GM19438 (cell line): ENCODE results near the gene ARHGEF16.

Source experiments
- ATAC-seq: cut with Tn5 transposase; IDR thresholded peaks from one replicate; pipeline ENCODE4 v1.9.1; 2021; ENCODE audit warnings: low read depth; ENCODE audit not compliant: unreplicated experiment

The ARHGEF16 gene

DNA sequence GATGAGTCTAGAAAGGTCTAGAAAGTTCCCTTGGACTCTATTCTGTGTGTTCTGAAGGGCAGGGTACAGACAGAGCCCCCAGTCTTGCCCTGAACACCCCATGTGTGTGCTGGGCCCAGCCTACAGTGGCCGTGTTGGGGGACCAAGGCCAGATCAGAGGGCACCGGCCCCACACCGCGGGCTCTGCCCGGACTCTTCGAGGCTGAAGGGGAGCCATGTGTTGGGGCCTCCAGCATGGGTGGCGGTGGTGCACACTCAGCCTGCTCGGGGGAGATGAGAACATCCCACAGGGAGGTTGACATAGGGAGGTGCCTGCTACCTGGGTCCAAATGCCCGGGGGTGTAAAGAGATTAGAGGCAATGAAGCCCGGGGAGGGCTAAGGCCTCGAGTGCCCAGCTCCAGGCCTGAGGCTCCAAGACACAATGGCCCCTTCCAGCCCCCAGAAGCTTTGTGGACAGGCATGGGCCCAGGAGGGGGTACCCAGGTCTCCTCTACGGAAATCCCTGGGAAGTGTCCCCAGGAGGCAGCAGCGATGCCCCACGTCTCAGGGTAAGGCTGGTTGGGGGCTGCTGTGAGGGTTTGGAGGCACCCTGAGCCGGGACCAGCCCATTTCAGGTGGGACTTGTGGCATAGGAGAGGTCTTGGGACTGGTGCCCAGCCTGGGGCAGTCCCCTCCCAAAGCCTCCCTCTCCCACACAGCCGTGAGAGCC, 12.1 kb downstream of the ARHGEF16 start:
- ATAC-seq = no peak

GRCh38 chr1:3467096-3468036, 12.9 kb downstream of the ARHGEF16 start:
- no peak for ATAC-seq

DNA sequence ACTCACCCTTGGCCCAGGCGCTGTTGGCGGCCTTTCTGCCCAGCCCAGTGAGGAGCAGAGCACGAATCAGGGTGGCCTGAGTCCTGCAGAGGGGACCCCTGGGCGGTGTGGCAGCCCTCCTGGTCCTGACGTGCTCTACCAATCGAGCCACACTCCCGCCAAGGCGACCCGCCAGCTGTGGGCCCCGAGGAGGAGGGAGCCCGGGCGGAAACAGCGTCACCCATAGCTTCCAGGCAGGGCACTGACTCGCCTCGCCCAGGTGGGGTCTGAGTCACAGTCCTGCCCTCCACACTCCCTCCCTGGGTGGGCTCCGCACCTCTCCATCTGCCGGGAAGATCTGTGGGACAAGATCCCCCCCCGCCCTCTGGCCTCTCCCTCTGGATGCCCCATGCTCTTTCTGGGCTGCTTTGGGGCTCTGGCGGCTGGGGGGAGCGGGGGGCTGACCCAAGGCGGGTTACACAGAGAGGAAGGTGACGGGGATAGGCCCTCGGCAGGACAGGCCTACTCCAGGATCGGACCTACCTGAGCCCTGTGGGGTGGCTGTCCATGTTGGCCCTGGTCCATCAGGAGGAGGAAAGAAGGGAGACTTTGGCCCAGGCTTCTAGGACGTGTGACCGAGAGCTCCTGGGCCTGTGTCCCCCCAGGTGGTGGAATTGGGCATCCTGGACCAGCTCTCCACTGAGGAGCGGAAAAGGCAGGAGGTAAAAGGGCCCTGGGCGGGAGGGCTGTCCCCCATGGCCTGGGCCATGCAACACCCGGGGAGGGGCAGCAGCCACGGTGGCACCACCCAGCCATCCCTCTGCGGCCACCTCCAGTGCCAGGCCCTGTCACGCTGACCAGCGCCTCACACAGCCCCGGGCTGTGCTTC, 14.0 kb downstream of the ARHGEF16 start:
- ATAC-seq = no peak

- ATAC-seq = no peak
Measured at GRCh38 chr1:3469104-3469848, 14.8 kb downstream of the ARHGEF16 start.

GRCh38 chr1:3469849-3470649, 15.6 kb downstream of the ARHGEF16 start:
- no peak for ATAC-seq

DNA sequence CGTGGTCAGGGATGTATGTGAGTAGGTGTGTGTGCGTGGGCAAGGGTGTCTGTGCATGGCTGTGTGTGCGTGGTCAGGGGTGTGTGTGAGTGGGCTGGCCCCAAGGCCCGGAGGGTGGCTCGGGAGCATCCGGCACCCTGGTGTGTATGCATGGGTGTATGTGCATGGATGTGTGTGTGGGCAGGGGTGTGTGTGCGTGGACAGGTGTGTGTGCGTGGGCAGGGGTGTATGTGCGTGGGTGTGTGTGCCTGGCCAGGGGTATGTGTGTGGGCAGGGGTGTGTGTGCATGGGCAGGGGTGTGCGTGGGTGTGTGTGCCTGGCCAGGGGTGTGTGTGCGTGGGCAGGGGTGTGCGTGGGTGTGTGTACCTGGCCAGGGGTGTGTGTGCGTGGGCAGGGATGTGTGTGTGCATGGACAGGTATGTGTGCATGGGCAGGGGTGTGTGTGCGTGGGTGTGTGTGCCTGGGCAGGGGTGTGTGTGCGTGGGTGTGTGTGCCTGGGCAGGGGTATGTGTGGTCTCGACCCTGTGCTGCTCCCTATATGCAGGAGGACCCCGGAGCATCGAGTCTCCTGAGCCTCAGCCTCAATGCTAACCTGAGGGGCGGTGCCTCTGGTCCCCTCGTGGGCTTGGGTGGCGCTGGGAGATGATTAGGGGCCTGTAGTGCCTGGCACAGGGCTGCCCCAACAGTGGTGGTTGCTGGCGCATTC, 16.3 kb downstream of the ARHGEF16 start:
- no peak for ATAC-seq

DNA sequence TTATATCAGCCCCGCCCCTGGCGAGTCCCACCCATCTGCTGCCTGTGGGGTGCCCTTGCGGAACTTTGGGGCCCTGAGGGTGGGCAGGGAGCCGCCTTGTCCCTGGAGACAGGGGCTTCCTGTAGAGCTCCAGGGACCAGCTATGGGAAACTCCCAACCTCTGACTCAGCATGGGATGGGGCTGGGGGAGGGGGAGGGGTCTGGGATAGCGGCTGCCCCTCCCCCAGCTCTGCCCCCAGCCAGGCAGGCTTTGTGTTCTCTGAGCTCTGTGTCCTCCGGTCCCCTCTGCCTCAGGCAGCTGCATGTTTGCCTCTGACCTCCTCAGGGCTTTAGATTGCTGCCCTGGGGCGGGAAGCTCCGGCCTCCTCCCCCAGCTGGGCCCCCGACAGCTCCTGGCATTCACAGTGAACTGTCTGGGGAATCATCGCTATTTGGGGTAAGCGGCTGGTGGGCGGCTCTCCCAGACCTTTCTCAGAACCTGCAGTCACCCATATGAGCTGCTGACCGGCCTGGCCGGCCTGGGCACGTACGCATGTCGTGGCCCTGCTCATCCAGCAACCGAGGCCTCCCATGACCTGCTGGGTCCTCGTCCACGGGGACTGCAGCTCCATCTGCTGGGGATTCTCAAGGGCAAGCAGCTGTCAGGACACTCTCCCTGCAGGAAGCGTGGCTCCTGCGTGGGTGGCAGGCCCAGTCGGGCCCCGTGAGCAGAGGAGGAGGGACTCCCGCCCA, 17.1 kb downstream of the ARHGEF16 start:
- ATAC-seq = no peak

GRCh38 chr1:3472088-3472850, 17.8 kb downstream of the ARHGEF16 start:
- ATAC-seq = no peak

- ATAC-seq = no peak
Measured at GRCh38 chr1:3472906-3473305, 18.4 kb downstream of the ARHGEF16 start.

DNA sequence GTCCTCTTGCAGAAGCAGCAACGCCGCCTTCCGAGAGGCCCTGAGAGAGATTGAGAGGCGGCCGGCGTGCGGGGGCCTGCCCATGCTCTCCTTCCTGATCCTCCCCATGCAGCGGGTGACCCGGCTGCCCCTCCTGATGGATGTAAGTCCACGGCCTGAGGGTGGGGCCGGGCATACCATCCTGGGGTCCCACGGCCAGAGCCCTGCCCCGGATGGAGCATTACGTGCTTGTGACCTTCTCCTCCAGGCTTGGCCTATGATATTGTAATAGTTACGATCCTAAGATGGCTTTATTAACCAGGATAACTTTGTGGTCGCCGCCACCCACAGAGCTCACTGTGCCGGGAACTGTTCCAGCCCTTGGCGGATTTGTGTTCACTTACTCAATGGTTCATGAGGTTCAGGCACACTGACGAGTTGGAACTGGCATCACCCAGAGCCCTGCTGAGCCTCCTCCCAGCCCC, 18.9 kb downstream of the ARHGEF16 start:
- no peak for ATAC-seq

DNA sequence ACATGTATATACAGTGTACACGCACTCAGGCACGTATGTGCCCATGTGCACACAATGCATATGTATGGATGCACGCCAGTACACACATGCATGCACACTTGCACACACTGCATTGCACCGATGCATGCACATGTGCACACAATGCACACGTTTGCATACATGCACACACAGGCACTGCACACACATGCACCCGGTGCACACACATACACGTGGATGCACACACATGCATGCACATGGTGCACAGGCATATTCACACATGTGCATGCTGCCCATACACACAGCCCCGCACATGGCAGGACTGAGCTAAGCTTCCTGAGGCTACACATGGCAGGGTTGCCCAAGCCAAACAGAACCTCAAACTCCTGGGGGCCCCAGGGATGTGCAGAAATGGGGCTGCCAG, 19.6 kb downstream of the ARHGEF16 start:
- ATAC-seq = no peak

DNA sequence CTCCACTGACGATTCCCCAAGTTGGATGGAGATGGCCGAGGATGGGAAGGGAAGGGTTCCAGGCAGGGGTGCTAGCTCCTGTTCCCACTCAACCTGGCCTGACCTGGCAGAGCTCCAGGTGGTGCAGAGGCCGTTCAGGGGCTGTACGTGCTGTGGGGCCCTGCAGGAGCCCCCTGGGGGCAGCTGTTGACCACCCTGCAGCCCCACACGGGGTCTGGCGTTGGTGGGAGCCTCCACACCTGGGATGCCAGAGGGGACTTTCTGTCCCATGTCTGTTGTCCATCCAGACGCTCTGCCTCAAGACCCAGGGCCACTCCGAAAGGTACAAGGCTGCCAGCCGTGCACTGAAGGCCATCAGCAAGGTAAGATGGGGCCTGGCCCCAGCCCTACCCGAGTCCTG, 20.0 kb downstream of the ARHGEF16 start:
- no peak for ATAC-seq

- no peak for ATAC-seq
Measured at GRCh38 chr1:3475839-3476573, 21.5 kb downstream of the ARHGEF16 start.

DNA sequence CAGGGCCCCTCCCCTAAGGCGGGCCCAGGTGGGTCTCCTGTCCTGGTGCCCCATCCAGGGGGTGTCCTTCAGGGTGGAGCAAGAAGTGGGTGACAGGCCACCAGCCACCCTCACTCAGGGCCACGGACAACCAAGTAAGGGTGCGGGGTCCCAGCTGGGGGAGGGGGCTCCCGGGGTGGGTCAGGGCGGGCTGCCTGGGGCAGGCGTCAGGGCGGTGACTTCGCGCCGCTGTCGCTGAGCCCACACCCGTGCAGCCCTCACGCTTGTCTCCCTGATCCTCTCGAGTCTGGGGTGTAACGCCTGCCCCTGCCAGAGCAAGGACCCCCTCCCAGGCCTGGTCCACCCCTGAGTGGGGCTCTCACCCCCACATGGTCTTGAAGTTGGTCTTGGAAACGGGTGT, 22.2 kb downstream of the ARHGEF16 start:
- no peak for ATAC-seq

GRCh38 chr1:3477241-3477995, 23.0 kb downstream of the ARHGEF16 start:
- no peak for ATAC-seq

GRCh38 chr1:3478187-3478586, 23.7 kb downstream of the ARHGEF16 start:
- no peak for ATAC-seq
